22Rv1 (cell line): ENCODE measurements around the gene SYNRG.

Experiments used
- H3K27ac ChIP-seq: fragments of 450-650 bp; 2 replicates; pipeline ENCODE4 v1.5.1; 2017
- CTCF ChIP-seq: fragments of 450-650 bp; IDR thresholded peaks from 2 replicates; pipeline ENCODE4 v1.5.1; 2017; ENCODE audit warnings: mild to moderate bottlenecking
- ZFX ChIP-seq: fragments of 450-650 bp; IDR thresholded peaks from 2 replicates; pipeline ENCODE4 v1.6.1; 2017; ENCODE audit warnings: antibody characterized with exemption, borderline replicate concordance

SYNRG gene

DNA sequence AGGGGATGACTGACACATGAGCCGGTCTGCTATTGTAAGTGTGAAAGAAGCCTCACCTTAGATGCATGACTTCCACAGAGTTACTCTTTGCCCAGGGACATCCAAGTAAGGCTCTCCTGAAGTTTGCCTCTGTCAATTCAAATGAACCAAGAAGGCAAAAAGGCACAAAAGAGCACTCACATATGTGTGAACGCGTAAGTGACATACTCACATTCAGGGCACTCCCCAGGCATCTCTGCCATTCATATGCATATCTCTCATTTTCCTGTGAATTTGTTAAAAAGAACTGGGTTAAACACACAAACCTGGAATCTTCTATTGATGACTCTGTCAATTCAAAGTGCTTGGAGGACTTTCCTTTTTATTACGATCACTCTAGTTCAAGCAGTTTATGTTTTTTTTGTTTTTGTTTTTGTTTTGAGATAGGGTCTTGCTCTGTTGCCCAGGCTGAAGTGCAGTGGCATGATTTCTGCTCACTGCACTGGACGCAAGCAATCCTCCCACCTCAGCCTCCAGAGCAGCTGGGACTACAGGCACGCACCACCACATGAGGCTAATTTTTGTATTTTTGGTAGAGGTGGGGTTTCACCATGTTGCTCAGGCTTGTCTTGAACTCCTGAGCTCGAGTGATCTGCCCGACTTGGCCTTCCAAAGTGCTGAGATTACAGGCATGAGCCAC lies 70.1 kb downstream of the SYNRG start:
- TF ChIP-seq ZFX (no peak), CTCF (no peak)
- H3K27ac ChIP-seq, result no peak overlapping the region

DNA sequence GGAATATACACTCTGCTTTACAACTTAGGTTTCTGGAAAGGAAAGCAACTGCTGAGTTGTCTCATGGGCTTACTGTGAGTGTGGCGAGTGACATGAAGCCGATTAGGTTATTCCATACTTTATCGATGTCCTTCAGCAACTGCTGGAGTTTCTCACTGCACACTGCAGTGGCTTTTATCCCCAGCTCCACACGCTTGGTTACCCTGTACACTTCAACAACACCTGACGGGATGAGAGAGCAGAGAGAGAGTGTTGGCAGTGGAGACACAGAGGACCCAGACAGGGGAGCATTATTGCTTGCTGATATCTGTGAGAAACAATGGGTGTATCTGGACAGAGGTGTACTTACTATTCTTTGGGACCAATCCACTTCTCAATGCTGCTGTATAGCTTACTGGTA lies 73.3 kb downstream of the SYNRG start:
- TF ChIP-seq ZFX, result no peak
- TF ChIP-seq CTCF, result no peak
- no peak overlapping the region for H3K27ac ChIP-seq

GRCh38 chr17:37532756-37533155 lies 76.5 kb downstream of the SYNRG start:
- no peak overlapping the region for H3K27ac ChIP-seq
- no peak for TF ChIP-seq CTCF
- no peak for TF ChIP-seq ZFX

- no peak for TF ChIP-seq CTCF
- no peak for TF ChIP-seq ZFX
- H3K27ac ChIP-seq, result no peak overlapping the region
These were observed 78.8 kb downstream of the SYNRG start for GRCh38 chr17:37530420-37530819.

GRCh38 chr17:37527249-37527851 lies 81.9 kb downstream of the SYNRG start:
- TF ChIP-seq CTCF, result peak; percentile 79
- no peak for TF ChIP-seq ZFX
- no peak overlapping the region for H3K27ac ChIP-seq

- no peak overlapping the region for H3K27ac ChIP-seq
- TF ChIP-seq ZFX (no peak), CTCF (no peak)
These were observed 85.5 kb downstream of the SYNRG start for GRCh38 chr17:37523715-37524219.

DNA sequence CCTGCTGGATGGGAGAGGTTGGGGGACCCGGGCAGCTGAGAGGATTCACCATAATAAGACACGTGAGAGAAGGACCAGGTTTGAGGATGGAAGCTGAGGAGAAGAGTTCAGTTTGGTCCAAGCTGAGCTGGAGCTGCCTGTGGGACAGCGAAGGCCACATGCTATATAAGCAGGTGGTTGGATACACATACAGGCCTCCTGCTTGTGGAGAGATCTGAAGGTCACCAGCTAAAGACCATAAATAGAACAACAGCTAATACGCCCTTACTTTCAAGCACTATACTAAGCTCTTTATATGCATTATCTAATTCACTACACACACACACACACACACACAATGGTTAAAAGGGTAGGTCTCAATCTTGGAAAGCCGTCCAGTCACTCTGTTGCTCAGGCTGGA lies 87.4 kb downstream of the SYNRG start:
- no peak overlapping the region for H3K27ac ChIP-seq
- TF ChIP-seq CTCF (no peak), ZFX (no peak)
